GM10248 (cell line): Measurements from ENCODE around the gene DHRS1.

Experiments used
- CTCF ChIA-PET: fragments of 300-600 bp; sonication (Branson Sonifier 250); formaldehyde crosslinking; extraction: SDS; loops from one replicate; lab custom pipeline; 2021; ENCODE audit warnings: antibody characterized with exemption; lab: Yijun Ruan, JAX
- POLR2A ChIA-PET: fragments of 350-650 bp; sonication (Branson Sonifier 250); formaldehyde crosslinking; extraction: SDS; loops from one replicate; lab custom pipeline; 2020; ENCODE audit warnings: antibody characterized with exemption; lab: Yijun Ruan, JAX
- DNase-seq: peaks from one replicate; pipeline ENCODE4 v3.0.0; 2012; ENCODE audit errors: extremely low spot score
- TF ChIP-seq, protein P1 (sequence below): IDR thresholded peaks from 2 replicates; pipeline ENCODE4 v1.5.1; 2012; ENCODE audit warnings: mild to moderate bottlenecking, low read depth; ENCODE audit errors: extremely low read depth, missing control alignments, control extremely low read depth

Gene DHRS1

DNA sequence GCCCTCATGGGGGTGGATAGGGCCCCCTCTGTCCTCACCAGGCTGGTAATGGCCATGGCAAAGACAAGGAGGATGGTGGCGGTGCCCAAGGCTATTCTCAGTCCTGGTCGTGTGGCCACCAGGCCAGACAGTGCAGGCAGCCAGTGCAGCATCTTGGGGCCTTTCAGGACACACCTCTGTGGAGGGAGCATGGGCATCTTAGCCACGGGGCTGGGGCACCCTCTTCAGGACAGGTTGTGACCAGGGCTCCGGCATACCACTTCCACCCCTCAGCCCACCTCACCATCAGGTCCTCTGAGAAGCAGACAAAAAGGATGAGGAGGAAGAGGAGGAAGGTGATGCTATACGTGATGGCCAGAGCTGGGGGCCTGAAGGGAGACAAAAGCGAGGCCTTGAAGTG, 24.4 kb upstream of the DHRS1 start:
- TF ChIP-seq, protein P1, sequence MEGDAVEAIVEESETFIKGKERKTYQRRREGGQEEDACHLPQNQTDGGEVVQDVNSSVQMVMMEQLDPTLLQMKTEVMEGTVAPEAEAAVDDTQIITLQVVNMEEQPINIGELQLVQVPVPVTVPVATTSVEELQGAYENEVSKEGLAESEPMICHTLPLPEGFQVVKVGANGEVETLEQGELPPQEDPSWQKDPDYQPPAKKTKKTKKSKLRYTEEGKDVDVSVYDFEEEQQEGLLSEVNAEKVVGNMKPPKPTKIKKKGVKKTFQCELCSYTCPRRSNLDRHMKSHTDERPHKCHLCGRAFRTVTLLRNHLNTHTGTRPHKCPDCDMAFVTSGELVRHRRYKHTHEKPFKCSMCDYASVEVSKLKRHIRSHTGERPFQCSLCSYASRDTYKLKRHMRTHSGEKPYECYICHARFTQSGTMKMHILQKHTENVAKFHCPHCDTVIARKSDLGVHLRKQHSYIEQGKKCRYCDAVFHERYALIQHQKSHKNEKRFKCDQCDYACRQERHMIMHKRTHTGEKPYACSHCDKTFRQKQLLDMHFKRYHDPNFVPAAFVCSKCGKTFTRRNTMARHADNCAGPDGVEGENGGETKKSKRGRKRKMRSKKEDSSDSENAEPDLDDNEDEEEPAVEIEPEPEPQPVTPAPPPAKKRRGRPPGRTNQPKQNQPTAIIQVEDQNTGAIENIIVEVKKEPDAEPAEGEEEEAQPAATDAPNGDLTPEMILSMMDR, result no peak
- POLR2A ChIA-PET, result interaction anchor here (0.5 kb wide), 1 partner anchor 16 kb away, joined by 3 read pairs; the partner anchor contains the start of gene CIDEB

DNA sequence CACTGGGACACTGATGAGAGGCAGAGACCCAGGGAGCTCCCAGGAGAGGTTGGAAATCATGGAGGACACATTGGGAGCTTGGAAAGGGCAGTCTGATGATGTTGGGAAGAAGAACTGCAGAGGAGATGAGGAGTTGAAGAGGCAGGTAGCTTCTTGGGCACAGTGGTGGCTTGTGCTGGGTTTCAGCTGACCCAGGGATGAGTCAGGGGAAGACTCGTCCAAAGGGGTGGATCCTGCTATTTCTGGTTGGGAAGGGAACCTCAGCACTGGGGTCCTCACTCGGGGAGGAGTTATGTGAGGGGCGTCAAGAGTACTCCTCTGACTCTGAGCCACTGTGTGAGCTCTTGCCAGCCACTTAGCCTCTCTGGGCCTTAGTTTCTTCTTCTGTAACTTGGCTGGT, 23.8 kb upstream of the DHRS1 start:
- POLR2A ChIA-PET, result interaction anchor here (0.5 kb wide), 1 partner anchor 16 kb away, joined by 3 read pairs; the partner anchor contains the start of gene CIDEB
- no peak for DNase-seq
- CTCF ChIA-PET, result interaction anchor here (0.9 to 21.9 kb wide), 7 partner anchors 9 to 764 kb away, joined by 3 to 629 read pairs (median 3); partner anchors contain the start of genes ADCY4, CBLN3, CIDEB and KHNYN
- TF ChIP-seq, protein P1, result no peak

More for the DNA sequence above, 24.4 kb upstream of the DHRS1 start:
- CTCF ChIA-PET, result interaction anchor here (0.8 to 21.9 kb wide), 5 partner anchors 9 to 110 kb away, joined by 3 to 629 read pairs (median 11); partner anchors contain the start of genes ADCY4, CBLN3, CIDEB and KHNYN
- DNase-seq, result no peak

- CTCF ChIA-PET, result interaction anchor here (0.7 to 21.9 kb wide), 9 partner anchors 10 to 763 kb away, joined by 3 to 629 read pairs (median 3); partner anchors contain the start of genes ADCY4, CBLN3, CIDEB and KHNYN
- no peak for DNase-seq
- POLR2A ChIA-PET, result no interaction called here
- TF ChIP-seq, protein P1, result no peak
Observed at GRCh38 chr14:24322672-24323071, 23.1 kb upstream of the DHRS1 start.

GRCh38 chr14:24321212-24321975, 21.8 kb upstream of the DHRS1 start:
- CTCF ChIA-PET, result interaction anchor here (1.0 to 21.9 kb wide), 4 partner anchors 11 to 112 kb away, joined by 3 to 629 read pairs (median 35); partner anchors contain the start of genes ADCY4, CBLN3, CIDEB and KHNYN
- no peak for DNase-seq
- TF ChIP-seq, protein P1, result no peak
- POLR2A ChIA-PET, result interaction anchor here (0.7 kb wide), 1 partner anchor 110 kb away, joined by 8 read pairs; no protein-coding TSS in a partner anchor

DNA sequence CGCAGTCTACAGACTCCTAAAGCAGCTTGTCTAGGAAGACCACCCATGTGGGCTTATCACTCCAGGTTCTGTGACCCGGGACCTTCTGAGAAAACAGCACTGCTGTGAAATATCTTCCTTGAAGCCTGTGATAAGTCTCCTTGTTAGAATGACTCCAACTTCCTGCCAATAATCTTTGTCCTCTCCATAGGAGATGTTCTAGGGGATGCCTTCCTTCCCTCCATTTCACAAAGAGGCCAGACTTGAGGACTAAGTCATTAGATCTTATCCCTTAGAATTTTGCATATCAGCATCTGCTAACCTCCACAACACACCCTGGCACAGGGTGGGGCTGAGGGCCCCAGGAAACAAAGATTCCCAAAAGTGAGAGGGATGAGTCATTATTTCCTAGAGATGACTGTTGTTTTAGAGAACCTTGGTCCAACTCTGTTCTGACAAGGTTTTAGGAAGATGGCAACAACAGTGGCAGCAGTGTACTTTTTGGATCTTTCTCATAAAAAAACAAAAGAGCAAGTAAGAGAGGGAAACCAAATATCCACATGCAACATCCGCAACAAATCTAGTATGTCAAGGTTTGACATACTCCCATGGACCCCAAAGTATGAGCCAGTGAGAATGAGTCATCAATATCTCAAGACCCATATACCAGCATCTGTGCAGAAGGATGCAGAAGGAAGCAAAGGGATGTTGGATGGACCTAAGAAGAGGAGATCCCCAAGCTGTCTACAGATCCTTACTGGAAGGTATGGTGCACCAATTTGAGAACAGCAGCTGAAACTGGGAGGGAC, 17.8 kb upstream of the DHRS1 start:
- ChIA-PET CTCF (interaction anchor here (1.0 to 8.8 kb wide), 6 partner anchors 9 to 115 kb away, joined by 4 to 58 read pairs (median 14); partner anchors contain the start of genes ADCY4 and CIDEB), POLR2A (no interaction called here)
- TF ChIP-seq, protein P1, result no peak
- no peak for DNase-seq

DNA sequence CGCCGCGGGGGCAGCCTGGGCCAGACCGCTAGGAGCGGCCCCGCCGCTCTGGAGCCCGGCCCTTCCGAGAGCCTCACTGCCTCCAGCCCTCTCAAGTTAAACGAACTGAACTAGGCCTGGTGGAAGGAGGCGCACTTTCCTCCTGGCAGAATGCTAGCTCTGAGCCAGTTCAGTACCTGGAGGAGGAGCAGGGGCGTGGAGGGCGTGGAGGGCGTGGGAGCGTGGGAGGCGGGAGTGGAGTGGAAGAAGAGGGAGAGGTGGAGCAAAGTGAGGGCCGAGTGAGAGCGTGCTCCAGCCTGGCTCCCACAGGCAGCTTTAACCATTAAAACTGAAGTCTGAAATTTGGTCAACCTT, 17.0 kb upstream of the DHRS1 start:
- DNase-seq, result no peak
- ChIA-PET CTCF (interaction anchor here (1.7 kb wide), 2 partner anchors 9 to 115 kb away, joined by 6 to 12 read pairs; partner anchors contain the start of gene CIDEB), POLR2A (no interaction called here)
- TF ChIP-seq, protein P1, result no peak
